ENCODE data around the gene KCNK16.

Gene KCNK16

DNA sequence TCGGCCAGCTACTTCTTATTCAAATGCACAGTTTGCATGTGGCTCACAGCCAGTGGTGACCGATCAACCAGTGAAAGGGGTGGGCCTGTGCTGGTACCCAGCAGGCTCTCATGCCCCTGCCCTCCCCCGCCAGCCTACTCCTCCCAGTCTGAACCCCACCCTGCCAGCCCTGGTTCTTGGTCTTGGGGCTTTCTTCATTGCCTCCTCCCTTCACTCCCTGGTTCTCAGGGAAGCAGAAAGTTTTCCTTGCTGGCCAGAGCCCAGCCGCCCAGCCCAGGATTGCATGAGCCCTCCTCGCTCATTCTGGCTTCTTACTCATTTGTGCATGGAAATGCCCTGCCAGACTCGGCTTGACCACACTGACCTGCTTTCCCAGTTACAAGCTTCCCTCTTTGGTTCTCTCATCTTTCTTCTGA is 49.1 kb downstream of the KCNK16 start:
- no peak for DNase-seq

DNA sequence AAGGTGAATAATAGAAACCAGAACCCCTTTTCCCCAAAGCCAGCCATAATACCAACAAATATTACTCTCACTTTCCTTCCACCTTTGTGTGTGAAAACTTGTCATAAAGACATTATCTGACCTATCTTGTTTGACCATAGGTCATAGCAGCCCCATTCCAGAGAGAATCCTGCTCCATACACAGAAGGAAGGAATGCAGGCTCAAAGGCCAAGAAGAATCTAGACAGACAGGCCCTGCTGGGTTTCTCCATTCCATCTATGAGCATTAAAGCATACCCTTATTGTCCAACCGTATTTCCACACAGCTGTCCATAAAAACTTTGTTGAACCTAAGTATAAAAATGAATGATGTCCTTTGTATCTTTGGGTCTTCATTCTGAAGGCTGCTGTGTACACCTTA is 52.5 kb downstream of the KCNK16 start:
- no peak for DNase-seq

DNA sequence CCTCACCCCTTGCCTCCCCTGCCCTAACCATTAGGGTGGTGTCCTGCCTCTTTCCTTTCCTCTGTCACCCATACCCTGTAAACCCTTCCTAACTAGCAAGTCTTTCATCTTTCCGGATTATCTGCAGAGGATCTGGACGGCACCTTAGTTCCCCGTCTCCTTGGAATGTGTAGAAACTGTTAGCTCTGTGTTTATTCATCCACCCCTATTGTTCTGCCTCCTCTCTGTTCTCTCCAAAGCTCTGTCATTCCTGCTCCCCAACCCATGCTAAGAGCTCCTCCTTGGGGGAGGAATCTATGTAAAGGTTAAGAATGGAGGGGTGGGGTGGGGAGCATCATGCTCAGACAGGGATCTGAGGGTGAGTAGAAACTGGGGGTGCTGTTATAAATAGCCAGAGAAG is 53.8 kb downstream of the KCNK16 start:
- no peak for DNase-seq

DNA sequence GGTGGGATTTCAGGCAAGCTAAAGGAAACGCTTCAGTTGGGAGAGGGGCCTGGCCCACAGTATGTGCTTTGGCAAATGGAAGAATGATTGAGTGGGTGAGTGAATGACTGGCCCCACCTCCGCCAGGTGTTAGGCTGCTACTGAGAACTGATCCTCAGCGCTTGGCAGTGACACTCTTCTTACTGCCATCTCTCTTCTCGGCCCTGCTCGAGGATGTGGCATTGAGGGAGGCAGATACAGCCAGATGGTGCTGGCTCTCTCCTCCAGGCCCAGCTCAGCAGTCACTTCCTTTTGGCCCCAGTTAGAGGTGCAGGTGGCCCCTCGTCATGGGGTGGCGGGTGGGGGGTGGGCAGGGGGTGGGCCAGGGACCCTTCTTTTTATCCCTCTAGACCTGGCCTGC is 54.3 kb downstream of the KCNK16 start:
- peak; percentile 87 for DNase-seq

DNA sequence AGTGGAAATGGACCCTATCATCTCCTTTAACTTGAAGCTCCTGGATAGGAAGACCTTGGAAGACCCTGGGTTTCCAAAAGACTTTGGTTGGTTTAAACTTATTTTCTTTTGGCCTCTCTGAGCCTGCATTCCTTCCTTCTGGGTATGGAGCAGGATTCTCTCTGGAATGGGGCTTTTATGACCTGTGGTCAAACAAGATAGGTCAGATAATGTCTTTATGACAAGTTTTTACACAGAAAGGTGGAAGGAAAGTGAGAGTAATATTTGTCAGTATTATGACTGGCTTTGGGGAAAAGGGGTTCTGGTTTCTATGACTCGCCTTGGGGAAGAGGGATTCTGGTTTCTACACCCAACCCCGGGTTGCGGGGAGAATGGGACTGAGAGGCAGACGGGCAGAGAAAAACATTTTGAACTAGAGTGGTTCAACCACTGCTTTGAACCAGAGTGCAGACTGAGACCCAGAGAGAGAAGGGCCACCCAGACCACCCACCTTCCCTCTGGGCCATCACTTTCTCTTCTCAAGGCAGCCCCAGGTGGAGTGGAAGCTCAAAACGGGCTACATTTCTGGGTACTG is 55.6 kb downstream of the KCNK16 start:
- DNase-seq: no peak

DNA sequence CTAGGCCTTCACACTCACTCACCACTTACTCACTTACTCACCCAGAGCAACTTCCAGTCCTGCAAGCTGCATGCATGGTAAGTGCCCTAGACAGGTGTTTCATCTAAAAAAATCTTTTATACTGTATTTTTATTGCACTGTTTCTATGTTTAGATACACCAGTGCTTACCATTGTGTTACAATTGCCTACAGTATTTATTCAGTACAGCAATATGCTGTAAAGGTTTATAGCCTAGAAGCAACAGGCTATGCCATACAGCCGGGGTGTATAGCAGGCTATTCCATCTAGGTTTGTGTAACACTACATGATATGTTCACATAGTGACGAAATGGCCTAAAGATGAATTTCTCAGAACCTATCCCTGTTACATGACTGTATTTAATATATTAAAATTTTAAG is 56.1 kb downstream of the KCNK16 start:
- peak; percentile 74 for DNase-seq

Measured in NCI-H510A treated with DMSO at 0.1 percent for 48 hours (cell line).